Measurements from ENCODE around the gene LY6G6F. TPM values are rescaled to one million over a fixed set of nuclear protein-coding genes. Genes with fewer than 3 reads are reported as not detected.

LY6G6F gene
- total RNA-seq, 2 donors from 2014 or later = not detected

DNA sequence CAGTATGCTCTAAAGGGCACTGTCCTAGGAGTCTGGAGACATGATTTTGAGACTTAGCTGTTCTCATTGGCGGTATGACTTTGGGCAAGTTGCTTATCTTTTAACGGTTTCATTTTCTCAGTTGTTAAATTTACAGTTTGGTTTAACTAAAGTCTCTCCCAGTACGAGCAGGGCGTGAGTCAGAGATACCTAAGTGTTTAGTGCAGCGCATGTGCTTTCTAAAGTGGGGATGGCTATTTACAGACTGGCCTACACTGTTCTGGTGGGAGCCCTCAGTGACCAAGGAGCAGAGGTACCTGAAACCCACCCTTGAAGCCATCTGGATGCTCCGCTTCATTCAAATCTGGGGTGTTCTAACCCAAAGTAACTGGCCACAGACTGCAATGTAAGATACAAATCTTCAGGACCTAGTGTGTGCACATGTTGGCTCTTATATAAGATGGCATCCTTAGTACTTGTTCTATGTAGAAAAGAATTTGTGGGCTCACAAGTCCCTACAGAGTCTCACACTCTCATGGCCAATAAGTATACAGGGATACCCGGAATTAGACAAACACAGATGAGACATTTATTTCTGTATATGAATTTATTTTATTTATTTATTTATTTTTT, 43.9 kb downstream of the LY6G6F start:
- TF ChIP-seq, protein P1, sequence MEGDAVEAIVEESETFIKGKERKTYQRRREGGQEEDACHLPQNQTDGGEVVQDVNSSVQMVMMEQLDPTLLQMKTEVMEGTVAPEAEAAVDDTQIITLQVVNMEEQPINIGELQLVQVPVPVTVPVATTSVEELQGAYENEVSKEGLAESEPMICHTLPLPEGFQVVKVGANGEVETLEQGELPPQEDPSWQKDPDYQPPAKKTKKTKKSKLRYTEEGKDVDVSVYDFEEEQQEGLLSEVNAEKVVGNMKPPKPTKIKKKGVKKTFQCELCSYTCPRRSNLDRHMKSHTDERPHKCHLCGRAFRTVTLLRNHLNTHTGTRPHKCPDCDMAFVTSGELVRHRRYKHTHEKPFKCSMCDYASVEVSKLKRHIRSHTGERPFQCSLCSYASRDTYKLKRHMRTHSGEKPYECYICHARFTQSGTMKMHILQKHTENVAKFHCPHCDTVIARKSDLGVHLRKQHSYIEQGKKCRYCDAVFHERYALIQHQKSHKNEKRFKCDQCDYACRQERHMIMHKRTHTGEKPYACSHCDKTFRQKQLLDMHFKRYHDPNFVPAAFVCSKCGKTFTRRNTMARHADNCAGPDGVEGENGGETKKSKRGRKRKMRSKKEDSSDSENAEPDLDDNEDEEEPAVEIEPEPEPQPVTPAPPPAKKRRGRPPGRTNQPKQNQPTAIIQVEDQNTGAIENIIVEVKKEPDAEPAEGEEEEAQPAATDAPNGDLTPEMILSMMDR (IDR thresholded peaks at IDR 0.05) = no peak
- Histone ChIP-seq H3K27ac (no peak overlapping the region), H3K9me3 (no peaks in the 10 kb centered on the region), H3K36me3 (no peaks in the 10 kb centered on the region), H3K4me3 (no peak overlapping the region), H3K4me1 (no peaks in the 10 kb centered on the region), H3K27me3 (no peaks in the 10 kb centered on the region)
- no peak for DNase-seq (ENCODE audit: low spot score)

- Histone ChIP-seq H3K36me3 (no peaks in the 10 kb centered on the region), H3K9me3 (no peaks in the 10 kb centered on the region), H3K27ac (no peak overlapping the region), H3K4me1 (no peaks in the 10 kb centered on the region), H3K27me3 (no peaks in the 10 kb centered on the region), H3K4me3 (no peak overlapping the region)
- no peak for DNase-seq (ENCODE audit: low spot score)
- TF ChIP-seq, protein P1 (IDR thresholded peaks at IDR 0.05) = no peak
These were observed 46.2 kb downstream of the LY6G6F start for GRCh38 chr6:31752739-31753319.

- Histone ChIP-seq H3K27me3 (no peaks in the 10 kb centered on the region), H3K36me3 (no peaks in the 10 kb centered on the region), H3K27ac (no peak overlapping the region), H3K9me3 (no peaks in the 10 kb centered on the region), H3K4me3 (no peak overlapping the region), H3K4me1 (no peaks in the 10 kb centered on the region)
- TF ChIP-seq, protein P1 (IDR thresholded peaks at IDR 0.05) = no peak
- DNase-seq (ENCODE audit: low spot score) = no peak
These were observed 51.6 kb downstream of the LY6G6F start for GRCh38 chr6:31758281-31758680.

Small RNA genes lying within 50 kb of the gene (microRNA-seq; reads per million reads assigned to microRNA genes)
- 0 to 0.71 reads per million in 2 donors for gene MIR4646 (ENCODE audit: borderline number of aligned reads in 2 of 2, borderline replicate concordance in 1 of 2)

Other genes starting within 250 kb of the LY6G6F start
- 1 to 10 TPM; 1.6 to 3.1 TPM for gene MICB, start 208.7 kb upstream of the LY6G6F start, total RNA-seq
- not detected for gene MCCD1, start 177.9 kb upstream of the LY6G6F start, total RNA-seq
- 100 to 1,000 TPM; 119 to 143 TPM for gene DDX39B, start 164.9 kb upstream of the LY6G6F start, total RNA-seq
- 1 to 10 TPM; 1.2 to 6.0 TPM for gene ATP6V1G2, start 160.3 kb upstream of the LY6G6F start, total RNA-seq
- gene NFKBIL1, start 159.3 kb upstream of the LY6G6F start, total RNA-seq = 10 to 100 TPM; 12.9 to 18.4 TPM
- gene LTA, start 134.6 kb upstream of the LY6G6F start, total RNA-seq = not detected
- gene TNF, start 131.3 kb upstream of the LY6G6F start, total RNA-seq = under 1 TPM in 1 of 2 donors, not detected in 1; 0.51 TPM
- gene LTB, start 124.4 kb upstream of the LY6G6F start, total RNA-seq = not detected
- 1 to 10 TPM; 2.8 to 8.5 TPM for gene LST1, start 120.6 kb upstream of the LY6G6F start, total RNA-seq
- gene NCR3, start 113.9 kb upstream of the LY6G6F start, total RNA-seq = not detected
- gene AIF1, start 91.6 kb upstream of the LY6G6F start, total RNA-seq = 10 to 100 TPM in 1 of 2 donors, 1 to 10 TPM in 1; 8.3 to 27.3 TPM
- 10 to 100 TPM; 61.0 to 96.7 TPM for gene PRRC2A, start 86.2 kb upstream of the LY6G6F start, total RNA-seq
- gene BAG6, start 54.2 kb upstream of the LY6G6F start, total RNA-seq = 100 to 1,000 TPM; 209 to 306 TPM
- gene APOM, start 51.0 kb upstream of the LY6G6F start, total RNA-seq = 1 to 10 TPM; 1.0 to 1.2 TPM
- gene C6orf47, start 46.1 kb upstream of the LY6G6F start, total RNA-seq = 10 to 100 TPM; 17.8 to 19.2 TPM
- 10 to 100 TPM; 14.7 to 20.0 TPM for gene GPANK1, start 41.9 kb upstream of the LY6G6F start, total RNA-seq
- 100 to 1,000 TPM; 242 to 243 TPM for gene CSNK2B, start 40.8 kb upstream of the LY6G6F start, total RNA-seq
- gene LY6G5B, start 36.9 kb upstream of the LY6G6F start, total RNA-seq = 1 to 10 TPM in 1 of 2 donors, under 1 TPM in 1; 0.67 to 1.8 TPM
- 1 to 10 TPM; 1.2 to 4.9 TPM for gene LY6G5C, start 25.8 kb upstream of the LY6G6F start, total RNA-seq
- gene ABHD16A, start 3.5 kb upstream of the LY6G6F start, total RNA-seq = 10 to 100 TPM; 22.7 to 29.4 TPM
- not detected for gene LY6G6D, start 8.5 kb downstream of the LY6G6F start, total RNA-seq
- gene LY6G6C, start 14.9 kb downstream of the LY6G6F start, total RNA-seq = 1 to 10 TPM in 1 of 2 donors, not detected in 1; 1.3 TPM
- under 1 TPM in 1 of 2 donors, not detected in 1; 0.55 TPM for gene MPIG6B, start 16.5 kb downstream of the LY6G6F start, total RNA-seq
- gene DDAH2, start 22.4 kb downstream of the LY6G6F start, total RNA-seq = 10 to 100 TPM; 53.5 to 93.3 TPM
- 100 to 1,000 TPM in 1 of 2 donors, 10 to 100 TPM in 1; 90.9 to 194 TPM for gene CLIC1, start 29.7 kb downstream of the LY6G6F start, total RNA-seq
- under 1 TPM; 0.37 to 0.98 TPM for gene MSH5, start 33.1 kb downstream of the LY6G6F start, total RNA-seq
- gene SAPCD1, start 55.8 kb downstream of the LY6G6F start, total RNA-seq = not detected
- 1 to 10 TPM; 4.1 to 7.5 TPM for gene VWA7, start 70.5 kb downstream of the LY6G6F start, total RNA-seq
- 10 to 100 TPM; 15.3 to 24.6 TPM for gene VARS1, start 88.9 kb downstream of the LY6G6F start, total RNA-seq
- gene LSM2, start 100.1 kb downstream of the LY6G6F start, total RNA-seq = 10 to 100 TPM; 28.8 to 32.0 TPM
- gene HSPA1L, start 108.4 kb downstream of the LY6G6F start, total RNA-seq = 1 to 10 TPM; 1.1 to 1.6 TPM
- 100 to 1,000 TPM; 315 to 334 TPM for gene HSPA1A, start 108.7 kb downstream of the LY6G6F start, total RNA-seq
- gene HSPA1B, start 120.9 kb downstream of the LY6G6F start, total RNA-seq = 100 to 1,000 TPM; 131 to 232 TPM
- 10 to 100 TPM; 28.0 to 37.7 TPM for gene NEU1, start 156.0 kb downstream of the LY6G6F start, total RNA-seq
- gene SLC44A4, start 172.1 kb downstream of the LY6G6F start, total RNA-seq = not detected
- 10 to 100 TPM; 10.5 to 19.1 TPM for gene EHMT2, start 190.8 kb downstream of the LY6G6F start, total RNA-seq
- under 1 TPM; 0.47 to 0.52 TPM for gene ZBTB12, start 195.2 kb downstream of the LY6G6F start, total RNA-seq
- 10 to 100 TPM in 1 of 2 donors, 1 to 10 TPM in 1; 3.5 to 19.9 TPM for gene C2, start 220.9 kb downstream of the LY6G6F start, total RNA-seq
- gene CFB, start 239.2 kb downstream of the LY6G6F start, total RNA-seq = 100 to 1,000 TPM in 1 of 2 donors, 10 to 100 TPM in 1; 65.5 to 126 TPM

Data from right atrium auricular region (tissue), 2 donors.